Chondrocyte (in vitro differentiated cells): ENCODE measurements around the gene CHRNG. TPM values are rescaled to one million over a fixed set of nuclear protein-coding genes. Genes with fewer than 3 reads are reported as not detected.
A peak's percentile ranks its signal among the peaks of the same experiment; 100 is the strongest.

ENCODE experiments used
- DNase-seq: peaks from one replicate; pipeline ENCODE4 v3.0.0; 2021; ENCODE audit warnings: mixed read lengths, low spot score
- H3K27ac Mint-ChIP-seq: one replicate; pipeline ENCODE4 v1.8.0; 2021; ENCODE audit warnings: mild to moderate bottlenecking, moderate library complexity, mixed read lengths; ENCODE audit not compliant: unreplicated experiment
- H3K27me3 Mint-ChIP-seq: 2 replicates; pipeline ENCODE4 v1.8.0; 2021; ENCODE audit warnings: low read depth, mixed read lengths
- H3K36me3 Mint-ChIP-seq: 2 replicates; pipeline ENCODE4 v1.8.0; 2021; ENCODE audit warnings: low read depth, mixed read lengths
- H3K4me1 Mint-ChIP-seq: 2 replicates; pipeline ENCODE4 v1.8.0; 2021; ENCODE audit warnings: low read depth, mild to moderate bottlenecking, mixed read lengths
- H3K4me3 Mint-ChIP-seq: one replicate; pipeline ENCODE4 v1.8.0; 2021; ENCODE audit warnings: mild to moderate bottlenecking, moderate library complexity, mixed read lengths; ENCODE audit not compliant: unreplicated experiment
- H3K9me3 Mint-ChIP-seq: 2 replicates; pipeline ENCODE4 v1.8.0; 2021; ENCODE audit warnings: low read depth, mixed read lengths
- total RNA-seq: library from RNA; stranded (reverse); gene quantifications from 3 replicates; pipeline ENCODE4 v1.2.1, GENCODE V29; 2021
- TF ChIP-seq, protein P1 (sequence below): fragments of 200-600 bp; sonication (generic); IDR thresholded peaks from 2 replicates; pipeline ENCODE4 v1.5.0; 2021; ENCODE audit warnings: antibody characterized with exemption, mild to moderate bottlenecking, moderate library complexity

The CHRNG gene
- total RNA-seq, 1 donor from 2014 or later, result not detected

- no peak overlapping the region for H3K27ac Mint-ChIP-seq
Measured at GRCh38 chr2:232525199-232525598, 14.3 kb upstream of the CHRNG start.

DNA sequence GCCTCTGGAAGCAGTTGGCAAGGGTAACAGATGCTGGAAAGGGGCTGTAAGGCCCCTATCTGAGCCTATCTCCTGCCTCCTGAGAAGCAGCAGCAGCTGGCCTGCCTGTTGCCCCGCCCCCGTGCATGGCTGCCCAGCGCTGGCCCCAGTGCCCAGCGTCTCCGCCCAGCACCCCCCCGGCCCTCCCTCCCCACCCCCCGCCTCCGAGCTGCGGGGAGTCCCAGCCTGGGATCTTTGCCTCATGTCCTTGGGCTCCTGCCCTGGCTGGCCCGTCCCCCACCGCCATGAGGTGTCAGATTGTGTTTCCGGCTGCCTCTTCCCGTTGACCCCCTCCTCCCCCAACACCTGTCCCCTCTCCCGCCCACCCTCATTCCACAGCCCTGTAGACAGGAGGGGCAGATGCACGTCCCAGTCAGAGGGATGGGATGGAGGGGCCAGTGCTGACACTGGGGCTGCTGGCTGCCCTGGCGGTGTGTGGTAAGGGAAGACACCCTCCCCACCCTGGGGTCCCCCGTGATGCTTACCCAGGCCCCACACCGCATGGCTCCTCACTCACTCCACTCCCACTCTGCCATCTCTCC lies 13.6 kb upstream of the CHRNG start, which contains the start of gene CHRND:
CHRND (plus strand) TSS at position 370 of the 581 bp plus-strand sequence; CDS start at position 426, 56 bp downstream.
- TF ChIP-seq, protein P1, sequence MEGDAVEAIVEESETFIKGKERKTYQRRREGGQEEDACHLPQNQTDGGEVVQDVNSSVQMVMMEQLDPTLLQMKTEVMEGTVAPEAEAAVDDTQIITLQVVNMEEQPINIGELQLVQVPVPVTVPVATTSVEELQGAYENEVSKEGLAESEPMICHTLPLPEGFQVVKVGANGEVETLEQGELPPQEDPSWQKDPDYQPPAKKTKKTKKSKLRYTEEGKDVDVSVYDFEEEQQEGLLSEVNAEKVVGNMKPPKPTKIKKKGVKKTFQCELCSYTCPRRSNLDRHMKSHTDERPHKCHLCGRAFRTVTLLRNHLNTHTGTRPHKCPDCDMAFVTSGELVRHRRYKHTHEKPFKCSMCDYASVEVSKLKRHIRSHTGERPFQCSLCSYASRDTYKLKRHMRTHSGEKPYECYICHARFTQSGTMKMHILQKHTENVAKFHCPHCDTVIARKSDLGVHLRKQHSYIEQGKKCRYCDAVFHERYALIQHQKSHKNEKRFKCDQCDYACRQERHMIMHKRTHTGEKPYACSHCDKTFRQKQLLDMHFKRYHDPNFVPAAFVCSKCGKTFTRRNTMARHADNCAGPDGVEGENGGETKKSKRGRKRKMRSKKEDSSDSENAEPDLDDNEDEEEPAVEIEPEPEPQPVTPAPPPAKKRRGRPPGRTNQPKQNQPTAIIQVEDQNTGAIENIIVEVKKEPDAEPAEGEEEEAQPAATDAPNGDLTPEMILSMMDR, result no peak
- H3K4me1 Mint-ChIP-seq, result peaks cover 7% of the 10 kb centered on the region
- DNase-seq, result no peak
- peaks cover 22% of the 10 kb centered on the region for H3K27me3 Mint-ChIP-seq
- H3K4me3 Mint-ChIP-seq, result no peak within 1 kb of the TSS
- no peak within 1 kb of the TSS for H3K27ac Mint-ChIP-seq
- no peaks in the 10 kb centered on the region for H3K9me3 Mint-ChIP-seq
- no peaks in the 10 kb centered on the region for H3K36me3 Mint-ChIP-seq

More at GRCh38 chr2:232525199-232525598, 14.3 kb upstream of the CHRNG start:
- Mint-ChIP-seq H3K4me1 (peaks cover 7% of the 10 kb centered on the region), H3K27me3 (peaks cover 27% of the 10 kb centered on the region), H3K9me3 (no peaks in the 10 kb centered on the region), H3K36me3 (no peaks in the 10 kb centered on the region), H3K4me3 (no peak overlapping the region)
- peak; percentile 71 for DNase-seq
- TF ChIP-seq, protein P1, result no peak

GRCh38 chr2:232526372-232526941 lies 13.0 kb upstream of the CHRNG start:
- no peak overlapping the region for H3K4me3 Mint-ChIP-seq

DNA sequence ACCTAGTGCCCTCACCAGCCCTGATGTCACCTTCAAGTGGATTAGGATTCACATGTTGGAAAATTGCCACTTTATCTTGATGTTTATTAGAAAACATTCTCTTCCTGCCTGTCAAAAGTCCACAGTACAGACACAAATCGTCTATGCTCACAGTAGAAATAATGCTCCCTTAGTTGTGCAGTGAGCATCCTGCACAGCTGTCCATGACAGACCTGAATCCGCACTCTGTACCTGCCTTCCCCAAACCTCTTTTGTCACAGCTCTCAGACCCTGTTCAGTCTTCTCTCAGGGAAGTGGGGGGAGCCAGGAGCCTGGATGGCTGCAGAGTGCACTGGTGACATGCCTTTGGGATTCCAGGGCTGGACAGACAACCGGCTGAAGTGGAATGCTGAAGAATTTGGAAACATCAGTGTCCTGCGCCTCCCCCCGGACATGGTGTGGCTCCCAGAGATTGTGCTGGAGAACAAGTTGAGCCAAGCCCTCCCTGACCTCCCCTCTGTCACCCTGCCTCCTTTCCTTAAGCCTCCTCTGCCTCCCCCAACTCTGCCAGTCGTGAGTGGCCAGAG lies 11.5 kb upstream of the CHRNG start:
- Mint-ChIP-seq H3K27ac (no peak overlapping the region), H3K4me1 (peaks cover 4% of the 10 kb centered on the region), H3K9me3 (no peaks in the 10 kb centered on the region), H3K36me3 (no peaks in the 10 kb centered on the region), H3K4me3 (no peak overlapping the region), H3K27me3 (peaks cover 20% of the 10 kb centered on the region)
- DNase-seq, result no peak
- TF ChIP-seq, protein P1, result no peak

More at GRCh38 chr2:232526372-232526941, 13.0 kb upstream of the CHRNG start:
- H3K9me3 Mint-ChIP-seq, result no peaks in the 10 kb centered on the region
- DNase-seq, result peak; percentile 87
- peaks cover 6% of the 10 kb centered on the region for H3K4me1 Mint-ChIP-seq
- TF ChIP-seq, protein P1, result no peak
- no peak overlapping the region for H3K27ac Mint-ChIP-seq
- H3K27me3 Mint-ChIP-seq, result peaks cover 21% of the 10 kb centered on the region
- H3K36me3 Mint-ChIP-seq, result no peaks in the 10 kb centered on the region

- peaks cover 4% of the 10 kb centered on the region for H3K4me1 Mint-ChIP-seq
- peak; percentile 59 for DNase-seq
- H3K27ac Mint-ChIP-seq, result no peak overlapping the region
Measured at GRCh38 chr2:232528746-232529460, 10.6 kb upstream of the CHRNG start.

More at GRCh38 chr2:232528746-232529460, 10.6 kb upstream of the CHRNG start:
- Mint-ChIP-seq H3K9me3 (no peaks in the 10 kb centered on the region), H3K4me3 (no peak overlapping the region), H3K36me3 (no peaks in the 10 kb centered on the region), H3K27me3 (peaks cover 15% of the 10 kb centered on the region)
- TF ChIP-seq, protein P1, result no peak
